Measurements from ENCODE around the gene GULP1.
"Not testable (repeated sequence)": the region's sequence is repeated elsewhere in the genome, so short reads cannot be mapped to it uniquely, and the experiment has no call there.

GULP1 gene

GRCh38 chr2:188492751-188493150 lies 201.1 kb downstream of the GULP1 start:
- no peak for DNase-seq

DNA sequence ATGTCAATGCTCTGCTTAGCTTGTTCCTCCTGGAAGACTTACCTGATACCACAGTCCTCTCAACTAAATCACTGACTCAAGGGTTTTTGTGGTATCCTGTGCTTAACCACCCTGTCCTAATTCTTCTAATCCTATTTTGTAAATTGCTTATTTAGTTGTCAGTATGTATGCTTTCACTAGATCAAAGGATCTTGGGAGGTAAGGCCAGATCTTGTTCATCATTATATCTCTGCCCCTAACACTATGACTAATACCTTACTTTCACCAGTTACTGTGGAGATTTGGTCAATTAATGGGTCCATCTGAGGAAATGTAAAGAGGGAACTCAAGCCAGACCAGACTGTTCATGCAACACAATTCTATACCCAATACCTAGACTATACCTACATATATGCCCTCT lies 203.2 kb downstream of the GULP1 start:
- no peak for DNase-seq

DNA sequence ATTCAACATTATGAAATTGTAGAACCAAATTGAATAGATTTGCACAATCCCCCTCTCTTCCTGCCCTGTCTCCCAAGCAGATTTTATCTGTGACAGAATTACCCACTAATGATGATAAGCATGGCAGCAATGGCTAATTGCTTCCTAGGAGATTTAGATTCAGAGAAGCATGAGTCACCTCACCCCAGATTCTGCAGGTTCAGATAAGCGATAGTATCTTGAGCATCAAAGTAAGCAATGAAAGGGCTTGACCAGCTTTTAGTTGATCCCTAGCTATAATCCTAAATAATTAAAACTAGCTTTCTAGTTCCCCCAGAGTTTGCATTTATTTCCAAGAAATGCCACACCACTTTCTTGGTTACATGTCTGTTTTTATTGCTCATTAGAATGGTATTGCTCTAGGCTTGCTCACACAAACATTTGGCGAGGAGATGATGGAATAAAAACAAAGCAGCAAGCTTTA lies 204.3 kb downstream of the GULP1 start:
- DNase-seq: peak; percentile 10

GRCh38 chr2:188497726-188498125 lies 206.1 kb downstream of the GULP1 start:
- no peak for DNase-seq

DNA sequence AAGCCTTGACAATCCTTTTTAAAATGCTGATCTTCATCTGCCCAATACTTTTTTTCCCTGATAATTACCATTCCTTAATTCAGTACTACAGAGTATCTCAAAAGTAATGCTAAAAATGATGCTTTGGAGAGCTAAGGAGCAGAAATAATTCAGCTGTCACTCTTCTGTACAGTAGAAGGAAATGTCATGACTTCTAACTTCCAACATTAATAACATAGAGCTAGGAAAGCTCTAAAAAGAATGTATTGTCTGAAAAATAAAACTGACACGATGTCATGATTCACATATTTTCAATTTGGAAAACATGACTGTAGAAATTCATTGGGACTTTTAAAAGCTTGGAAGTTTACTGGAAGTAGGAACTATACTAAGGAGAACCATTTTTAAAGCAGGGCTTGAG lies 212.3 kb downstream of the GULP1 start:
- no peak for DNase-seq

DNA sequence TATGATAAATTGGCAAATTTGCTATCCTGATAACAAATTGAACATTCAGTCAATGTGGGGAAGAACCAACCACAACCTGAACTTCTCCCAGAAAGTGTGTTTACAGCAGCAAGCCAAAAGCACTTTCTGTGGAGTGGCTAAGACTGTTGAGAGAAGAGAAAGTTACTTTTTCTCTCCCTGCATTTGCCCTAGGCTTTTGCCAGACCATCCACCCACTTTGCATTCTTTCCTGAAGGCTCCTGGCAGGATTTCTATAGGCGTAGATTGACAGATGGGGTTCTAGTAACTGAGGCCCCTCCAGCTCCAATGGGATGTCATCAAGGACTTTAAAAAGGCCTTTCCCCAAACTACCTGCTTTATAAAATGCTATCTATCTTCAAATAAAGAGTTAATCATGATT lies 215.2 kb downstream of the GULP1 start:
- DNase-seq: no peak

- no peak for DNase-seq
Measured at GRCh38 chr2:188511346-188511745, 219.7 kb downstream of the GULP1 start.

- peak; percentile 74 for DNase-seq
Measured at GRCh38 chr2:188512456-188512855, 220.8 kb downstream of the GULP1 start.

DNA sequence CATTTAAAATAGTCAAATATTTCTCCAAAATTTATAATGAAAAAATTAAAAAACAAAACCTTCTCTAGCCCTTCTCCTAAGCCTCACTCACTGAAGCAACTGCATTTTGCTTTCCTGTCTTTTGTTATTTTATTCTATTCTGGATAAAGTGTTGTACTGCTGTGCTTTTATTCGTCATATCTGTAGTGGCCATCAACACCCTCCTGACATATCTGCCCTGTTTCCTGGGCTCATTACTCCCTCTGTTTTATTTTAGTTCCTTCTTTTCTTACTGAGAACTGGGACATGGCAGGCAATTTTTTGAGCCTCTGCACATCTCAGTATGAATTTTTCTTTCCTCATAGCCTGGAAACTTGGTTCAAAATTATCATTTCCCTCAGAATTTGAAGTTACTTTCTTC lies 224.2 kb downstream of the GULP1 start:
- peak; percentile 37 for DNase-seq

GRCh38 chr2:188517549-188518215 lies 226.0 kb downstream of the GULP1 start:
- no peak for DNase-seq

GRCh38 chr2:188518381-188518780 lies 226.7 kb downstream of the GULP1 start:
- no peak for DNase-seq

DNA sequence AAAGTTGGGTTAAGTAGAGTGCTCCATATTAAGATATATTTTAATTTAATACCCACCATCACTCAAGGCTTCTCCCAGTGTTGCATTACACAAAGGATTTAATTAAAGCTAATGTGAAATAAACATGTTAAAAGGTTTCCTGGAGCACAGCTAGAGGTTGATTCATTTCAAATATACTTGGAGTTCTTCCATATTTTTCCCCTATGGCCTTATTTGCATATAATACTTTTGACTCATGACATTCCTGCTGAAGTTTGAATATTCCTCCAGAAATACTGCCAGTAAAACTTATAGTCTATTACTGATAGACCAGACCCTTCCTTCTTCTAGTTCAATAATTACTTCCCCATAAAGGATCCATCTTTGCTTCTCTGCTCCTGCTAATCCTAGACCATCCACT lies 227.5 kb downstream of the GULP1 start:
- no peak for DNase-seq

DNA sequence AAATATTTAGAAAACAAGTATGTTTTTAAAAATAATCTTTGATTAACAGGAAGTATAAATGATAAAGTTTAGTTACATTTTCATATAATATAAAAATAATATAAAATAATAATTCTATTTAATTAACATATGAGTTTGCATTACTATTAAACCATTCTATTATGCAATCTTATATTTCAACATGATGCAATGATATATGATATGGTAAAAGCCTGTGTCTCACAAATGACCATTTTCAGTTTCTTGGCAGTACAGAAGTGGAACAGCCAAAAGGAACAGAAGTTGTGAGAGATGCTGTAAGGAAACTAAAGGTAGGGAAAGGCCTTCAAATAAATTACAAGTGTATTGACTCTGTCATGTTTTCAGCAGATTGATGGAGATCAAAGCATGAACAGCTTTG lies 230.8 kb downstream of the GULP1 start:
- DNase-seq: no peak

DNA sequence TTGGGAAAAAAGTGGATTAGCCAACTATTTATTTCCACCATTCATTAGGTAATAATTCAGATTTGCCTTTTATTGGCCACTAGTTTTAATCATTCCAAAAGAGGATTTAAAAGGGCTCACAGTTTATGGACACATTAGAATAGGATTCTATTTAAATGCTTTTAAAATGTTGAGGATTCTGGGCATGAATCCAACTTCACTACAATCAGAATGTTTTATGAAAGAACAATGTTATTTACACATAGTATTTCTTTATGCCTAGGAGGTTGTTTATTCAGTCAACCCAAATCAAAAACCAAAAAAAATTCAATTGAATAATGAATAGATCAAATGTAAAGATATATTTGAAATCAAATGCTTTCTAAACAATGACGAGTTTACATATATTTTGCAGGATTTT lies 232.2 kb downstream of the GULP1 start:
- DNase-seq: no peak

GRCh38 chr2:188524519-188525113 lies 232.9 kb downstream of the GULP1 start:
- DNase-seq: peak; percentile 79

GRCh38 chr2:188526701-188527100 lies 235.0 kb downstream of the GULP1 start:
- DNase-seq: no peak

DNA sequence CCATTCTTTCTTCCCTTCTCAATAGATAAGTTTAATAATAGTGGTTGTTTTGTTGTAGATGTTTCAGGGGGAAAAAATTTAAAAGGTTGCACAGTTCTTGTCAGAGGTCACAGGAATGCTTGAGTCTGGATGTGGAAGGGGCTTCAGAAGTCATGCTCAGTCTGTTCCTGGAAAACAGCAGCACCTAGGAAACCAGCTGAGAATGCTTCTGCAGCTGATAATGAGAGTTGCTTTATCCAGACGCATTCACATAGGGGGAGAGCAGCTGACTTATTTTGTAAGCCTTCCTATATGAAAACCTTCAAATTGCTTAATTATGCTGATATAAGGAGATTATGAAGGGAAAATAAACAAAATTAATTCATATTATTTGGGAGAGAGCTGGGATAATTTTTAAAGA lies 235.5 kb downstream of the GULP1 start:
- no peak for DNase-seq

GRCh38 chr2:188527581-188527993 lies 235.9 kb downstream of the GULP1 start:
- DNase-seq: no peak

GRCh38 chr2:188529710-188530109 lies 238.0 kb downstream of the GULP1 start:
- DNase-seq: no peak

- no peak for DNase-seq
Measured at GRCh38 chr2:188534875-188535274, 243.2 kb downstream of the GULP1 start.

- DNase-seq: peak; percentile 88
Measured at GRCh38 chr2:188551671-188552070, 260.0 kb downstream of the GULP1 start.

DNA sequence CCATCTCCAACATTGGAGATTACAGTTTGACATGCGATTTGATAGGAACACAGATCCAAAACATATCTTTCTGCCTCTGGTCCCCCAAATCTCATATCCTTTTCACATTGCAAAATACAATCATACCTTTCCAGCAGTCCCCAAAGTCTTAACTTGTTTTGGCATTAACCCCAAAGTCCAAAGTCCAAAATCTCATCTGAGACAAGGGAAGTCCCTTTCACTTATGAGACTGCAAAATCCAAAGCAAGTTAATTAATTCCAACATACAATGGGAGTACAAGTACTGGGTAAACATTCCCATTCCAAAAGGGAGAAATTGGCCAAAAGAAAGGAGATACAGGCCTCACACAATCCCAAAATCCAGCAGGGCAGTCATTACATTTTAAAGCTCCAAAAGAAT lies 265.4 kb downstream of the GULP1 start:
- no peak for DNase-seq

DNA sequence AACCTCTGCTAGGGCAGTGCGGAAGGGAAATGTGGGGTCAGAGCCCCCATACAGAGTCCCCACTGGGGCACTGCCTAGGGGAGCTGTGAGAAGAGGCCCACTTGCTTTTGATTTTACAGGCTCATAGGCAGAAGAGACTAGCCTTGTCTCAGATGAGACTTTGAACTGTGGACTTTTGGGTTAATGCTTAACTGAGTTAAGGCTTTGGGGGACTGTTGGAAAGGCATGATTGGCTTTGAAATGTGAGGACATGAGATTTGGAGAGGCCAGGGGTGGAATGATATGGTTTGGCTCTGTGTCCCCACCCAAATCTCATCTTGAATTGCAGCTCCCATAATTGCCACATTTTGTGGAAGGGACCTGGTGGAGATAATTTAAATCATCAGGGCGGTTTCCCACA lies 267.8 kb downstream of the GULP1 start:
- DNase-seq: not testable (repeated sequence)

DNA sequence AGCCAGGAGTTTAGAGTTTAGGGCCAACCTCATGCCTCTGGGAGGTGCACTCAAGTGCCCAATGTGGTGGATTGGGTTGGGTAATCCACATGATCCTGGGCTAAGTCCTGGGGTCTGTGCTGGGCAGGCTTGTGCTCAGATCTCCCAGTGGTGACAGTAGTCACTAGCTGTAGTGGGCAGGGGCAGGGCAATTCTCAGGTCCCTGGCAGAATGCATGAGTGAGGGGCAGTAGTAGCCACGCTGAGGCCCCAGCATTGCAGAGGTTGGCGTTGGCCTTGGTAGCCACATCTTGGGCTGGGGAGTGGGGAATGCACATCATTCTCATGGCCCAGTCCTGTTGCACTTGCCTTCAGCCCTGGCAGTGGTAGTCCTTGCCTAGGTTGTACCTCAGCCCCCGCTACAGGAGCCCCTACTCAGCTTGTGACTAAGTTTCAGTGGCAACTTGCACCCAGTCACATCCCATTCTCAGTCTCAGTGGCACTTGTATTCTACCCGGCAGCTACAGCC lies 269.9 kb downstream of the GULP1 start:
- no peak for DNase-seq
